Measurements from ENCODE around the gene MYO1B. TPM values are rescaled to one million over a fixed set of nuclear protein-coding genes. Genes with fewer than 3 reads are reported as not detected.

MYO1B gene
- total RNA-seq, 6 experiments from 2014 or later, result 214 to 254 (median 236) TPM

DNA sequence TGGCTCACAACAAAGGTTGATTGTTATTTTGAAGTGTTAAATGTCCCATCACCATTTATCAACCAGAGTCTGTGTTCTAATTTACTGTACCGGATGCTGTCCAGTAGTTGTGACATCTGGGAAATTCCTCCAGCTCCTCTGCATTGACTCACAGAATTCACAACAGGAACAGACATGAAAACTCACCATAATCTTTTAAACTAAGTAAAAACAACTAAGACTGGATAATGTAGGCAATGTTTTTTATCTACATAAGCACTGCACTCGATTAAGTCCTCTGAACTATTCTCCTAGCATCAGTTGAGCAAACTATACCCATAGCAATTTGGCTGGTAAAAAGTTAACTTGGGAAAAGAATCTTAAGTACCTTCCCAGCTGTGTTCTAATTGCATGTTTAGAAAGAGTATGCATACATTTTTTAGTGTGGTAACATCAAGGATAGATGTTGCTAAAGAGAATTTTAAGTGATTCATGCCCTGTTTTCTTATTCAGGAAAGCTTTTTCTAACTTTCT lies 42.9 kb upstream of the MYO1B start:
- H3K4me3 Mint-ChIP-seq, result peak overlapping the region; percentile 73
- H3K9me3 Mint-ChIP-seq, result peaks cover 15% of the 10 kb centered on the region
- TF ChIP-seq, protein P1, sequence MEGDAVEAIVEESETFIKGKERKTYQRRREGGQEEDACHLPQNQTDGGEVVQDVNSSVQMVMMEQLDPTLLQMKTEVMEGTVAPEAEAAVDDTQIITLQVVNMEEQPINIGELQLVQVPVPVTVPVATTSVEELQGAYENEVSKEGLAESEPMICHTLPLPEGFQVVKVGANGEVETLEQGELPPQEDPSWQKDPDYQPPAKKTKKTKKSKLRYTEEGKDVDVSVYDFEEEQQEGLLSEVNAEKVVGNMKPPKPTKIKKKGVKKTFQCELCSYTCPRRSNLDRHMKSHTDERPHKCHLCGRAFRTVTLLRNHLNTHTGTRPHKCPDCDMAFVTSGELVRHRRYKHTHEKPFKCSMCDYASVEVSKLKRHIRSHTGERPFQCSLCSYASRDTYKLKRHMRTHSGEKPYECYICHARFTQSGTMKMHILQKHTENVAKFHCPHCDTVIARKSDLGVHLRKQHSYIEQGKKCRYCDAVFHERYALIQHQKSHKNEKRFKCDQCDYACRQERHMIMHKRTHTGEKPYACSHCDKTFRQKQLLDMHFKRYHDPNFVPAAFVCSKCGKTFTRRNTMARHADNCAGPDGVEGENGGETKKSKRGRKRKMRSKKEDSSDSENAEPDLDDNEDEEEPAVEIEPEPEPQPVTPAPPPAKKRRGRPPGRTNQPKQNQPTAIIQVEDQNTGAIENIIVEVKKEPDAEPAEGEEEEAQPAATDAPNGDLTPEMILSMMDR (IDR thresholded peaks at IDR 0.05), result no peak
- peaks cover 33% of the 10 kb centered on the region for H3K4me1 Mint-ChIP-seq (ENCODE audit: low read depth)
- peaks cover 18% of the 10 kb centered on the region for H3K36me3 Mint-ChIP-seq (ENCODE audit: low read depth)
- H3K27ac Mint-ChIP-seq, result peak overlapping the region; percentile 90
- peak; percentile 63 for DNase-seq
- H3K27me3 Mint-ChIP-seq (ENCODE audit: insufficient read depth), result no peaks in the 10 kb centered on the region

DNA sequence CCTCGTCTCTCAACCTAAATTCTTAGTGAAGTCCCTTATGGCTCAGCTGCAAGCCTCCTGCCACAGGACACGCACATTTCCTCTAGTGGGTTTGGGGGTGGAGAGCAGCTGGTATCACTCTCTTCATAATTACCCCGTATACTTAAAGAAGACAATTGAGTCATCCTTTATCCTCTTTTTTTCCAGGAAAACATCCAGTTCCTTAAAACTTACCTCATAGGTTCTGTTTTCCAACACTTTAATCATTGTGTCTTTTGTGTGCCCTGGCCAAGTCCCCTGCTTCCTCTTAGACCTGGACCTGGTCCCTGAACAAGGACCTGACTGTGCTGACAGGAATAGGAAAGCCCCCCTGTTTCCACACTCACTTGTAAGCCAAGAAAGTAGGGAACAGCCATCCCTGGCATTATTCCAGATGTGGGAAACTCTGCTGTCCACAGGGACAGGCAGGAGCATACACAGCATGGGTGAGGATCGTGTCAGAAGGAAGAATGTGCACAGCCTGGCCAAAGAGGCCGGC lies 42.3 kb upstream of the MYO1B start:
- peaks cover 15% of the 10 kb centered on the region for H3K9me3 Mint-ChIP-seq
- no peaks in the 10 kb centered on the region for H3K27me3 Mint-ChIP-seq (ENCODE audit: insufficient read depth)
- H3K4me3 Mint-ChIP-seq, result peak overlapping the region; percentile 73
- peak; percentile 33 for DNase-seq
- H3K27ac Mint-ChIP-seq, result peak overlapping the region; percentile 90
- peaks cover 33% of the 10 kb centered on the region for H3K4me1 Mint-ChIP-seq (ENCODE audit: low read depth)
- peaks cover 18% of the 10 kb centered on the region for H3K36me3 Mint-ChIP-seq (ENCODE audit: low read depth)
- TF ChIP-seq, protein P1 (IDR thresholded peaks at IDR 0.05), result no peak

DNA sequence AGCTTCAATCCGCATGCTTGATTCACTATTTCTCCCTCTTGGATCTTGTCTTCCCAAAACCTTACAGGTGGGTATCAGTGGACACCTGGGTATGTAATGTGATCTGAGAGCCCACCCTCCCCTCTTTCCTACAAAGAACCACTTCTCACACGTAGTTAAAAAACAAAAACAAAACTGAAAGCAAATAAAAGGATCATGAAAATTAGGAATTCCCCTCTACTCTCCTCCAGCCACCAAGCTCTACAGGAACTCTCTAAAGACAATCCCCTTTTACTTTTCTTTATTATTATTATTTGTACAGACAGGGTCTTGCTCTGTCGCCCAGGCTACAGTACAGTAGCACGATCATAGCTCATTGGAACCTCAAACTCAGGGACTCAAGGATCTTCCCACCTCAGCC lies 40.8 kb upstream of the MYO1B start:
- Mint-ChIP-seq H3K36me3 (ENCODE audit: low read depth) (peaks cover 18% of the 10 kb centered on the region), H3K9me3 (peaks cover 15% of the 10 kb centered on the region), H3K4me1 (ENCODE audit: low read depth) (peaks cover 39% of the 10 kb centered on the region), H3K27me3 (ENCODE audit: insufficient read depth) (no peaks in the 10 kb centered on the region), H3K27ac (peak overlapping the region; percentile 40; the same call in 1 of the 2 replicates), H3K4me3 (no peak overlapping the region)
- DNase-seq, result no peak
- TF ChIP-seq, protein P1 (IDR thresholded peaks at IDR 0.05), result no peak

DNA sequence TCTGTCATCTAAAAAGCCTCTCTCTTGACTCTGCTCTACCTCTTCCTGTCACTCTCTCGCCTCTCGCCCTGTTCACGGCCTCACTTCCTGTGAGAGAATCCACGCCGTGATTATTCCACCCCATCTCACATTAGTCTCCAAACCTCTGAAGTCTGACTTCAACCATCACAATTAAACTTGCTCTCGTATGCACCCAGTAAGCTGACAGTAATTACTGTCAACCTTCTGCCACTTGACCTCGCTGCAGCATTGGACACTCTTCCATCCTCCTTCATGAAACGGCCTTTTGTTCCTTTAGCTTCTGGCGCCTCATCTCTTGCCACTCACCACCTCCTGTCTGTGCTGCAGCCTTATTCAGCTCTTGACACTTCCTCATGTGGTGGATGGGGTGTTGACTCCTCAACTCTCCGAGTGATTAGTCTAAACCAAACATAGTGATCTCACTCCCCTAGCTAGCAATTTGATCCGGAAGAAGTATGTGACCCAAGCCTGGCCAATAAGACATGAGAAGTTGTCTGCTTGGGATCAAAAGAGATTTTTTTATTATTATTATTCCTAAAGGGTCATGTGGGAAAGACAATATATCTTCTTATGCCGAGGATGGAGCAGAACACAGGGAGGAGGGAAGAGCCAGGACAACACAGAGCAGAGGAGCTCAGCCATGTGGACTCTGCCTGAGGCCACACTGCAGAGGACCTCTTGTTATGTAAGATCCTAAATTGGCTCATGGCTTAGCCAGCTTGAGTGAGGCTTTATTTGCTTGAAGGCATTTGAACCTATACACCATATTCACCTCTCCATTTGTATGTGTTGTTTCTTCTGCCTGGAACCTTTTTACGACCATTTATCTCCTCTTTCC lies 38.4 kb upstream of the MYO1B start:
- DNase-seq, result no peak
- no peak overlapping the region for H3K4me3 Mint-ChIP-seq
- H3K9me3 Mint-ChIP-seq, result peaks cover 21% of the 10 kb centered on the region
- H3K4me1 Mint-ChIP-seq (ENCODE audit: low read depth), result peaks cover 33% of the 10 kb centered on the region
- H3K27ac Mint-ChIP-seq, result no peak overlapping the region
- peaks cover 23% of the 10 kb centered on the region for H3K36me3 Mint-ChIP-seq (ENCODE audit: low read depth)
- H3K27me3 Mint-ChIP-seq (ENCODE audit: insufficient read depth), result no peaks in the 10 kb centered on the region
- TF ChIP-seq, protein P1 (IDR thresholded peaks at IDR 0.05), result no peak

DNA sequence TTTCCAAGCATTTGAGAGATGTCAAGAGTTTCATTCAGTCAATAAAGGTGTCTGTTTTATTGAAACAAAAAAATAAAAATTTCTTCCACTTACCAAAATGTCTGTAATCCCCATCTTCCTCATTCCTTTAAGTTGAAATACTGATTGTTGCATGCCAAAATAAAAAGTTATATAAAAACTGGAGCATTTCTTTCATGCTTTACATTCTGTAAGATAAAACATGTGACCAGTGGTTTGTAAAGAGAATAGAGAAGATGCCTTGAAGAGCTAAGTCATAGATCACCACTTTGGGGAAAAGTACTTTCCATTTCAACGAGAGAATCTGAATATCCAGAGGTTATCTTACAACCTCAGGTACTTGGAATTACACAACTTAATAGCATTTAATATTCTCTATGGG lies 35.9 kb upstream of the MYO1B start:
- H3K27me3 Mint-ChIP-seq (ENCODE audit: insufficient read depth), result no peaks in the 10 kb centered on the region
- DNase-seq, result no peak
- H3K4me3 Mint-ChIP-seq, result no peak overlapping the region
- TF ChIP-seq, protein P1 (IDR thresholded peaks at IDR 0.05), result no peak
- H3K9me3 Mint-ChIP-seq, result peaks cover 16% of the 10 kb centered on the region
- H3K36me3 Mint-ChIP-seq (ENCODE audit: low read depth), result peaks cover 22% of the 10 kb centered on the region
- H3K27ac Mint-ChIP-seq, result no peak overlapping the region
- H3K4me1 Mint-ChIP-seq (ENCODE audit: low read depth), result peaks cover 26% of the 10 kb centered on the region

Measured in HFFc6 (cell line).